K562 (cell line): Measurements from ENCODE around the gene BEST3. TPM values are rescaled to one million over a fixed set of nuclear protein-coding genes. Genes with fewer than 3 reads are reported as not detected.
A peak's percentile ranks its signal among the peaks of the same experiment; 100 is the strongest.

ENCODE experiments used
- CTBP1 ChIP-seq: fragments of 450-650 bp; IDR thresholded peaks from 2 replicates; pipeline ENCODE4 v1.6.1; 2016; ENCODE audit warnings: borderline replicate concordance
- KLF10 ChIP-seq: fragments of 250-450 bp; sonication (Bioruptor Pico); IDR thresholded peaks from 2 replicates; pipeline ENCODE4 v1.6.1; 2021; ENCODE audit warnings: matching md5 sums
- MNT ChIP-seq, 2 experiments: fragments of 450-650 bp; conservative IDR thresholded peaks; 2 replicates each; pipeline ENCODE4 v1.6.1; 2017; ENCODE audit warnings: mild to moderate bottlenecking in 2 of 2, moderate library complexity in 2 of 2
- MYC ChIP-seq, 2 experiments: fragments of 250-450 bp in 1 of 2; sonication (Bioruptor Pico) in 1 of 2; IDR thresholded peaks; 2 replicates each; pipeline versions ENCODE4 v1.5.1 to v1.6.1; 2012 to 2021; ENCODE audit warnings: low read depth in 2 of 2, borderline replicate concordance in 1 of 2, improper control_type of control experiment in 1 of 2, low read length in 1 of 2, mild to moderate bottlenecking in 1 of 2, moderate library complexity in 1 of 2
- MYNN ChIP-seq, 2 experiments: sonication (generic); formaldehyde crosslinking in 1 of 2; IDR thresholded peaks; 2 replicates each; pipeline versions ENCODE4 v1.5.0 to v1.6.1; 2016 to 2020; ENCODE audit warnings: antibody characterized with exemption in 1 of 2, missing genetic modification reagents in 1 of 2
- NFXL1 ChIP-seq: fragments of 450-650 bp; formaldehyde crosslinking; IDR thresholded peaks from 2 replicates; pipeline ENCODE4 v1.4.0; 2021; ENCODE audit warnings: mild to moderate bottlenecking
- POLR2H ChIP-seq: IDR thresholded peaks from 2 replicates; pipeline ENCODE4 v1.6.1; 2016; ENCODE audit warnings: missing genetic modification characterization, low read depth, mild to moderate bottlenecking, control low read depth, missing compliant biosample characterization, moderate library complexity
- PPARD ChIP-seq: fragments of 250-450 bp; sonication (Bioruptor Pico); IDR thresholded peaks from 2 replicates; pipeline ENCODE4 v1.8.0; 2022; ENCODE audit warnings: inconsistent platforms, mild to moderate bottlenecking, moderate library complexity
- RBM39 ChIP-seq: fragments of 200-400 bp; formaldehyde crosslinking; optimal IDR thresholded peaks from 2 replicates; pipeline ENCODE3; 2018; ENCODE audit warnings: low read depth, low read length
- RNF219 ChIP-seq: fragments of 250-450 bp; sonication (Bioruptor Pico); IDR thresholded peaks from 2 replicates; pipeline ENCODE4 v1.5.0; 2022; ENCODE audit warnings: mild to moderate bottlenecking
- SMARCA4 ChIP-seq: fragments of 450-650 bp; IDR thresholded peaks from 2 replicates; pipeline ENCODE4 v1.6.1; 2016
- SRSF9 ChIP-seq: fragments of 200-400 bp; formaldehyde crosslinking; IDR thresholded peaks from 2 replicates; pipeline ENCODE4 v1.6.1; 2017; ENCODE audit warnings: low read depth, low read length, borderline replicate concordance
- TBP ChIP-seq: optimal IDR thresholded peaks from 2 replicates; pipeline ENCODE3; 2011; ENCODE audit warnings: low read depth, low read length, improper control_type of control experiment
- TEAD1 ChIP-seq, 2 experiments: fragments of 450-650 bp in 1 of 2; sonication (generic) in 1 of 2; formaldehyde crosslinking; IDR thresholded peaks; 2 replicates each; pipeline versions ENCODE4 v1.4.0 to v1.8.0; 2020 to 2022; ENCODE audit warnings: mild to moderate bottlenecking in 2 of 2, missing genetic modification reagents in 1 of 2
- THAP12 ChIP-seq: fragments of 250-450 bp; sonication (Bioruptor Pico); IDR thresholded peaks from 2 replicates; pipeline ENCODE4 v1.9.0; 2021; ENCODE audit warnings: mild to moderate bottlenecking, inconsistent platforms
- YY1 ChIP-seq, 3 experiments: IDR thresholded peaks; 2 replicates each; pipeline ENCODE4 v1.6.1; 2011; ENCODE audit warnings: low read length in 2 of 3, mild to moderate bottlenecking in 2 of 3, moderate library complexity in 2 of 3, borderline replicate concordance in 1 of 3, control low read depth in 1 of 3, low read depth in 1 of 3; ENCODE audit not compliant: insufficient read depth in 3 of 3, insufficient replicate concordance in 2 of 3, control insufficient read depth in 1 of 3, insufficient read length in 1 of 3; ENCODE audit errors: extremely low read depth in 1 of 3
- ZC3H8 ChIP-seq: fragments of 450-650 bp; IDR thresholded peaks from 2 replicates; pipeline ENCODE4 v1.6.1; 2017
- ZNF3 ChIP-seq: fragments of 250-450 bp; sonication (Bioruptor Pico); IDR thresholded peaks from 2 replicates; pipeline ENCODE4 v1.5.0; 2021; ENCODE audit warnings: mild to moderate bottlenecking, moderate library complexity
- ZNF41 ChIP-seq: fragments of 250-450 bp; sonication (Bioruptor Pico); conservative IDR thresholded peaks from 2 replicates; pipeline ENCODE4 v1.4.0; 2020; ENCODE audit warnings: mild to moderate bottlenecking
- polyA plus RNA-seq, 8 experiments: library from polyadenylated mRNA; depleted of rRNA in 4 of 8; stranded (reverse) in 5 of 8; unstranded in 3 of 8; fragments of >200 nt; fragmentation: Nextera tagmentation in 2 of 8; fragmentation: Illumina TruSeq in 1 of 8; extraction: Ambion mirVana in 2 of 8; extraction: Trizol in 1 of 8; gene quantifications; 2 replicates each; pipeline versions ENCODE4 v1.2.1 to v1.2.3, GENCODE V29; 2011 to 2014; ENCODE audit warnings: inconsistent platforms in 1 of 8, missing spikeins in 1 of 8
- total RNA-seq, 7 experiments: library from RNA; depleted of rRNA in 6 of 7; stranded (reverse); fragments of >200 nt in 6 of 7; fragmentation: Illumina TruSeq in 2 of 7; extraction: Trizol in 2 of 7; gene quantifications; 2 replicates each; pipeline versions ENCODE4 v1.2.1 to v1.2.3, GENCODE V29; 2011 to 2021; ENCODE audit warnings: low replicate concordance in 1 of 7

BEST3 gene
- total and polyA plus RNA-seq, 9 of the 15 experiments (the other 6 are each of a cell fraction or from before 2014, with no cell fraction given) = 0.15 TPM; not detected in 8

GRCh38 chr12:69639400-69640016 lies 59.6 kb downstream of the BEST3 start (continued):
- TF ChIP-seq KLF10 (no peak), TBP (no peak), ZC3H8 (no peak), POLR2H (tag) (no peak), PPARD (CRISPR knock-in tag) (no peak), SMARCA4 (no peak), SRSF9 (no peak), TEAD1 (CRISPR knock-in tag; IDR thresholded peaks at IDR 0.05) (no peak), ZNF3 (no peak), MYNN (IDR thresholded peaks at IDR 0.05) (no peak), MYNN (CRISPR knock-in tag; IDR thresholded peaks at IDR 0.05) (no peak), MYC (IDR thresholded peaks at IDR 0.05; ENCODE audit: low read depth, low read length) (peak; percentile 90), MYC (CRISPR knock-in tag; IDR thresholded peaks at IDR 0.05; ENCODE audit: borderline replicate concordance, low read depth) (no peak), YY1 (IDR thresholded peaks at IDR 0.05; ENCODE audit: borderline replicate concordance in 1 of 3, control insufficient read depth in 1 of 3, extremely low read depth in 1 of 3, insufficient read depth in 3 of 3, insufficient read length in 1 of 3, insufficient replicate concordance in 2 of 3, low read depth in 1 of 3, low read length in 2 of 3) (peak in 2 of 3 experiments; percentile 15 to 28), THAP12 (CRISPR knock-in tag) (no peak), RNF219 (CRISPR knock-in tag) (no peak), CTBP1 (0 out of 2 replicates have a peak, but pooled peaks have one; percentile 53), NFXL1 (CRISPR knock-in tag) (no peak), ZNF41 (CRISPR knock-in tag) (no peak), MNT (conservative IDR thresholded peaks at IDR 0.05) (peak; percentile 71 to 81), RBM39 (peak; percentile 32)
